Activated T-cell treated with anti-CD3 and anti-CD28 coated beads, Interleukin-2, amount 50 U/mL, for 4 hours (primary cell): ENCODE measurements around the gene SULF2. TPM values are rescaled to one million over a fixed set of nuclear protein-coding genes. Genes with fewer than 3 reads are reported as not detected.
A peak's percentile ranks its signal among the peaks of the same experiment; 100 is the strongest.

Experiments used
- ATAC-seq, 2 donors: fragments of 200-7000 bp; cut with Tn5 transposase; one replicate each; pipeline ENCODE4 v1.10.0; 2021
- DNase-seq: peaks from one replicate; pipeline ENCODE4 v3.0.0-alpha.2; 2020
- H3K27me3 Mint-ChIP-seq: one replicate; pipeline ENCODE4 v1.8.0; 2021; ENCODE audit warnings: low read depth, mixed read lengths
- H3K36me3 Mint-ChIP-seq: one replicate; pipeline ENCODE4 v1.8.0; 2022; ENCODE audit warnings: mixed read lengths; ENCODE audit not compliant: insufficient read depth
- H3K4me1 Mint-ChIP-seq: one replicate; pipeline ENCODE4 v1.8.0; 2021; ENCODE audit warnings: low read depth, mixed read lengths
- H3K4me3 Mint-ChIP-seq: one replicate; pipeline ENCODE4 v1.8.0; 2021; ENCODE audit warnings: mild to moderate bottlenecking, moderate library complexity, mixed read lengths
- H3K9me3 Mint-ChIP-seq: one replicate; pipeline ENCODE4 v1.8.0; 2021; ENCODE audit warnings: mixed read lengths
- total RNA-seq, 3 donors: library from RNA; stranded (reverse); gene quantifications; one replicate each; pipeline ENCODE4 v1.2.1, GENCODE V29; 2021

The SULF2 gene
- total RNA-seq, 3 donors from 2014 or later = 0.66 to 1.2 (median 0.79) TPM

- H3K36me3 Mint-ChIP-seq = peaks cover 59% of the 10 kb centered on the region
- H3K27me3 Mint-ChIP-seq = no peaks in the 10 kb centered on the region
- DNase-seq (no peak), ATAC-seq (no peak)
- no peak overlapping the region for H3K4me3 Mint-ChIP-seq
- H3K4me1 Mint-ChIP-seq = peaks cover 1% of the 10 kb centered on the region
- H3K9me3 Mint-ChIP-seq = no peaks in the 10 kb centered on the region
Observed at GRCh38 chr20:47642624-47643023, 142.7 kb downstream of the SULF2 start.

DNA sequence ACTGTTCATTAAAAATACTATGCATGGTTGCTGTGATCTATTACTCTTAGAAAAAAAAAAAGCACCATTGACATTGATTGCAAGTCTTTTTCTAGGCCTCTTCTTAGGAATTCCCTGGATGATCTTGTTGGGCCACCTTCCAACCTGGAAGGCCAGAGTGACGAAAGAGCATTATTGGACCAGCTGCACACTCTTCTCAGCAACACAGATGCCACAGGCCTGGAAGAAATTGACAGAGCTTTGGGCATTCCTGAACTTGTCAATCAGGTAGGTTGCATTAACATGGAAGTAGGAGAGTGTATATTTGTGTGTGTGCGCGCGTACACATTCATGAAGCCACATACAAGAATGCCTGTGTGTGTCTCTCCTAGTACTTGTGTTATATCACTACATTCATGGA lies 143.2 kb downstream of the SULF2 start:
- Mint-ChIP-seq H3K9me3 (no peaks in the 10 kb centered on the region), H3K27me3 (no peaks in the 10 kb centered on the region), H3K36me3 (peaks cover 63% of the 10 kb centered on the region), H3K4me3 (no peak overlapping the region), H3K4me1 (peaks cover 1% of the 10 kb centered on the region)
- ATAC-seq (no peak), DNase-seq (no peak)

- Mint-ChIP-seq H3K9me3 (no peaks in the 10 kb centered on the region), H3K4me3 (no peak overlapping the region), H3K36me3 (peaks cover 60% of the 10 kb centered on the region), H3K27me3 (no peaks in the 10 kb centered on the region), H3K4me1 (peaks cover 1% of the 10 kb centered on the region)
- no peak for DNase-seq
- ATAC-seq = no peak
Observed at GRCh38 chr20:47638851-47639250, 146.4 kb downstream of the SULF2 start.

DNA sequence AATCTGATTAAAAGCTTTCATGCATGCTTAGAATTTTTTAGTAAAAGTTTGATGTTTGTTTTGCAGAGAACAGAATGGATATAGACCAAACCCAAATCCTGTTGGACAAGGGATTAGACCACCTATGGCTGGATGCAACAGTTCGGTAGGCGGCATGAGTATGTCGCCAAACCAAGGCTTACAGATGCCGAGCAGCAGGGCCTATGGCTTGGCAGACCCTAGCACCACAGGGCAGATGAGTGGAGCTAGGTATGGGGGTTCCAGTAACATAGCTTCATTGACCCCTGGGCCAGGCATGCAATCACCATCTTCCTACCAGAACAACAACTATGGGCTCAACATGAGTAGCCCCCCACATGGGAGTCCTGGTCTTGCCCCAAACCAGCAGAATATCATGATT lies 150.0 kb downstream of the SULF2 start:
- H3K36me3 Mint-ChIP-seq = peaks cover 59% of the 10 kb centered on the region
- H3K4me1 Mint-ChIP-seq = peaks cover 1% of the 10 kb centered on the region
- DNase-seq (no peak), ATAC-seq (no peak)
- no peaks in the 10 kb centered on the region for H3K27me3 Mint-ChIP-seq
- H3K4me3 Mint-ChIP-seq = no peak overlapping the region
- H3K9me3 Mint-ChIP-seq = no peaks in the 10 kb centered on the region

DNA sequence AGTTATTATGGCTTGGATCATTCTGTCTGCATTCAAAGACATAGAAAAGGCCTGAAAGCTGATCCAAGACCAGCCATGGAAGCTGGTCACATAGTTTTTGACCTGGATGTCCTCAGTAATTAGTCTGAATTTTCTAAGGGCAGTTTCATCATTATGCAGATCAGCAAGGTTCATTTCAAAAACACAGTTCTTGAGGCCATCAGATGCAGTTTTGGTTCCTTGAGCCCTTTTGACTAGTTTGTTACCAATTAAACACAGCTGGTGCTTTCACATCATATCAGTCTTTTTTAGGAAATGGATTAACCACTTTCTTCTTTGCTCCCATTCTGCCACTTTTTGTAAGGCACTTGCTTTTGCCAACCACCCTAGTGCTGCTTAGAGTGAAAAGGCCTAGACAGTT lies 154.2 kb downstream of the SULF2 start:
- Mint-ChIP-seq H3K36me3 (peaks cover 57% of the 10 kb centered on the region), H3K9me3 (no peaks in the 10 kb centered on the region), H3K27me3 (no peaks in the 10 kb centered on the region), H3K4me1 (no peaks in the 10 kb centered on the region), H3K4me3 (no peak overlapping the region)
- ATAC-seq (no peak), DNase-seq (no peak)

- no peaks in the 10 kb centered on the region for H3K4me1 Mint-ChIP-seq
- no peaks in the 10 kb centered on the region for H3K27me3 Mint-ChIP-seq
- no peak for DNase-seq
- H3K36me3 Mint-ChIP-seq = peaks cover 53% of the 10 kb centered on the region
- ATAC-seq = no peak
- no peak overlapping the region for H3K4me3 Mint-ChIP-seq
- H3K9me3 Mint-ChIP-seq = no peaks in the 10 kb centered on the region
Observed at GRCh38 chr20:47629907-47630306, 155.4 kb downstream of the SULF2 start.

- Mint-ChIP-seq H3K27me3 (no peaks in the 10 kb centered on the region), H3K4me3 (no peak overlapping the region), H3K36me3 (peaks cover 49% of the 10 kb centered on the region), H3K4me1 (peaks cover 1% of the 10 kb centered on the region), H3K9me3 (no peaks in the 10 kb centered on the region)
- ATAC-seq (no peak), DNase-seq (no peak)
Observed at GRCh38 chr20:47627540-47627939, 157.7 kb downstream of the SULF2 start.

DNA sequence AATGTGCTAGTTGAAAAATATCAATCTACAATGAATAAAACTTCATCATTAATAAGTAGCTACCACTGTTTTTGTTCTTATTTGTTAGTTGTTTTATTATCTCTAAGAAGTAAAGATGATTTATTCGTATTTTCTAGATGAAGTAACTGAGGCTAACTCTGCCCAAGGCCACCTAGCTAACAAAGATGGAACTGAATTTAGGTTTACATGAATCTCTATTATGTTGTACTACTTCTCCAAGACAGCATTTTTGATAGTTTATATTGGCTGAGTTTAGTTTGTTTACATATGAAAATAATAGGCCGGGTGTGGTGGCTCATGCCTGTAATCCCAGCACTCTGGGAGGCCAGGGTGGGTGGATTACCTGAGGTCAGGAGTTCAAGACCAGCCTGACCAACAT lies 162.1 kb downstream of the SULF2 start:
- Mint-ChIP-seq H3K36me3 (peaks cover 33% of the 10 kb centered on the region), H3K27me3 (no peaks in the 10 kb centered on the region), H3K9me3 (no peaks in the 10 kb centered on the region), H3K4me1 (peaks cover 12% of the 10 kb centered on the region), H3K4me3 (no peak overlapping the region)
- no peak for ATAC-seq
- no peak for DNase-seq

- DNase-seq (no peak), ATAC-seq (no peak)
- Mint-ChIP-seq H3K36me3 (peaks cover 28% of the 10 kb centered on the region), H3K4me1 (peaks cover 16% of the 10 kb centered on the region), H3K9me3 (no peaks in the 10 kb centered on the region), H3K27me3 (no peaks in the 10 kb centered on the region), H3K4me3 (no peak overlapping the region)
Observed at GRCh38 chr20:47622118-47622665, 163.1 kb downstream of the SULF2 start.

DNA sequence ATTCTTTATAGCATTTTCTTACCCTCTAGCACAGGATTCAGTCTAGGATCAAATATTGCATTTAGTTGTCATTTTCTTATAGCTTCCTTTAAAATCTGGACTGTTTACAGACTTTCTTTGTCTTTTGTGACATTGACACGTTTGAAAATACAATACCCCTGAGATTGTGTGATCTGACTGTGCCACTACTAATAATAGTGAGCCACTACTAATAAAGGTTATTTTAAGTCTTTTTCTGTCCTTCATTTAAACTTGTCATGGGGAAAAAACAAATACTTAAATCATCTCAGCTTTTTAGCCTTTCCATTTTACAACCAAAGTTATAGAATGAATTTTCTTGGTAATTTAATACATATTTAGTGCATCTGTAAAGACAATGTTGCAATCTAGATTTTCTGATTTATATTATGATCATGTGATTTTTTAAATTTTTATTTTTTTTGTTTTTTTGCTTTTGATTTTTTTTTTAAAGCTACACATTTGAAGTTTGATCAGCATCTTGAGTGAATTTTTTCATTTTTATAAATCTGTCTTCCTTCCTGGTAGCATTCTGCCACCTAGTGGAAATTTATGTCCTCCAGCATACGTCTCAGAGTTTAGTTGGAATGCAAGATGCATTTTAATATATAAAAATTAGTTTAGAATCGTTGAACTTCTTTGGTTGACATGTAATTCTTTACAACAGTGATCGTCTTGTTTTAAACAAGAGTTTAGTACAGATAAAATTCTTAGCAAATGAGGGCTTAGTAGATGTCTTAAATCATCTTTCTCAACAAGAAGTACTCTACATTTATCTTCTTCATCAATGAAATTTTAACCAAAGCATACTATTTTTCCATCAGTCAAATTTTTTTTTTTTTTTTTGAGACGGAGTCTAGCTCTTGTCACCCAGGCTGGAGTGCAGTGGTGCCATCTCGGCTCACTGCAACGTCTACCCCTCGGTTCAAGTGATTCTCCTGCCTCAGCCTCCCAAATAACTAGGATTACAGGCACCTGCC lies 164.2 kb downstream of the SULF2 start:
- Mint-ChIP-seq H3K9me3 (no peaks in the 10 kb centered on the region), H3K4me1 (peaks cover 22% of the 10 kb centered on the region), H3K27me3 (no peaks in the 10 kb centered on the region), H3K4me3 (no peak overlapping the region), H3K36me3 (peaks cover 23% of the 10 kb centered on the region)
- DNase-seq = no peak
- peak in 1 of 2 donors; percentile 48 for ATAC-seq

- no peak overlapping the region for H3K4me3 Mint-ChIP-seq
- peaks cover 34% of the 10 kb centered on the region for H3K4me1 Mint-ChIP-seq
- DNase-seq (no peak), ATAC-seq (no peak)
- no peaks in the 10 kb centered on the region for H3K27me3 Mint-ChIP-seq
- peaks cover 21% of the 10 kb centered on the region for H3K36me3 Mint-ChIP-seq
- H3K9me3 Mint-ChIP-seq = no peaks in the 10 kb centered on the region
Observed at GRCh38 chr20:47618479-47618878, 166.8 kb downstream of the SULF2 start.

DNA sequence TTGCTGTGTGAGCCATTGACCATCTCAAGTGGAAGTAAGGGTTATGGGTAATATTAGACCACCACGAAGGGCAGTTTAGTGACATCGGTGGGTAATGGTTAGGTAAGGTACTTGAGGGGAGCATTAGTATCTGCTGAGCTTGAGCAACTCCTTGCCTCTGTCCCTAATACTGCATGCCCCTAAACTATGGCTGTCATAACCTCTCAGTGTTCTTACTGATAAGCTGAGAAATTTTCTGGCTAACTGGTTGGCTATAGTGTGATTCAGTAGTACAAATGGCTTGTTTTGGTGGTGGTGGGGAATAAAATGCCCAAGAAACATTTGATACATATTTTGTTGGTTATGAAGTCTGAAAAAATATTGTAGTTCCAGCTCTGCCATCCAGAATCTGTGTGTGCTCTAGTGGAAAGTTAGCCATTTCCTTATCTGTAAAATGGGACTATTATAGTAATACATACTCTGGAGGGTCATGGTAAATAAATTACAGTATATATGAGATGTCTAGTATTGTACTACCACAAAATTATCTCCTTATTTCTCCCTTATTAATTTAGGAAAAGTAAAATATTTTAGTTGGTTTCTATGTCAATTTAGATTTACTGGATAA lies 170.5 kb downstream of the SULF2 start:
- Mint-ChIP-seq H3K27me3 (no peaks in the 10 kb centered on the region), H3K9me3 (no peaks in the 10 kb centered on the region)
- ATAC-seq = no peak

GRCh38 chr20:47612670-47613069 lies 172.6 kb downstream of the SULF2 start:
- no peak for ATAC-seq
- H3K9me3 Mint-ChIP-seq = no peaks in the 10 kb centered on the region
- H3K4me1 Mint-ChIP-seq = peaks cover 73% of the 10 kb centered on the region
- DNase-seq = no peak
- no peak overlapping the region for H3K4me3 Mint-ChIP-seq
- no peaks in the 10 kb centered on the region for H3K27me3 Mint-ChIP-seq
- H3K36me3 Mint-ChIP-seq = peaks cover 19% of the 10 kb centered on the region

More for the DNA sequence above, 170.5 kb downstream of the SULF2 start:
- no peak for DNase-seq
- Mint-ChIP-seq H3K4me1 (peaks cover 55% of the 10 kb centered on the region), H3K36me3 (peaks cover 16% of the 10 kb centered on the region), H3K4me3 (no peak overlapping the region)

GRCh38 chr20:47611785-47612184 lies 173.5 kb downstream of the SULF2 start:
- Mint-ChIP-seq H3K9me3 (no peaks in the 10 kb centered on the region), H3K36me3 (peaks cover 18% of the 10 kb centered on the region), H3K27me3 (no peaks in the 10 kb centered on the region), H3K4me3 (no peak overlapping the region), H3K4me1 (peaks cover 75% of the 10 kb centered on the region)
- DNase-seq (no peak), ATAC-seq (no peak)

DNA sequence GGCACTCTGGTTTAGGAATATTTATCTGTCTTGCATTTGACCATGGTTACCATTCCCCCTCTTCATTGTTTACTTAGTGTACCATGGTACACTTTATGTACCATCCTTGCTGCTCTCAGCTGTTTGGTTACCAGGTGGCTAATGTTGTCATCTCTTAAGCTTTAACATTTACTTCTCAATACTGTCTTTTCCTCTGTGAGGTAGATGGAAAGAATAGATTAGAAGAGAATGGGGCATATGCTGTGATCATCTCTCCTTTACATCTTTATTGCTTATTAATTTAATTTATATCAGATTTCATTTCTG lies 174.4 kb downstream of the SULF2 start:
- DNase-seq (no peak), ATAC-seq (no peak)
- Mint-ChIP-seq H3K36me3 (peaks cover 24% of the 10 kb centered on the region), H3K4me1 (peaks cover 79% of the 10 kb centered on the region), H3K27me3 (no peaks in the 10 kb centered on the region), H3K9me3 (no peaks in the 10 kb centered on the region), H3K4me3 (peak overlapping the region; percentile 72)
